ENCODE results near the gene TLCD4.

The TLCD4 gene

GRCh38 chr1:95094923-95095322, 22.2 kb upstream of the TLCD4 start:
- no peak for DNase-seq (ENCODE audit: extremely low read depth in 1 of 2, low read depth in 1 of 2)

DNA sequence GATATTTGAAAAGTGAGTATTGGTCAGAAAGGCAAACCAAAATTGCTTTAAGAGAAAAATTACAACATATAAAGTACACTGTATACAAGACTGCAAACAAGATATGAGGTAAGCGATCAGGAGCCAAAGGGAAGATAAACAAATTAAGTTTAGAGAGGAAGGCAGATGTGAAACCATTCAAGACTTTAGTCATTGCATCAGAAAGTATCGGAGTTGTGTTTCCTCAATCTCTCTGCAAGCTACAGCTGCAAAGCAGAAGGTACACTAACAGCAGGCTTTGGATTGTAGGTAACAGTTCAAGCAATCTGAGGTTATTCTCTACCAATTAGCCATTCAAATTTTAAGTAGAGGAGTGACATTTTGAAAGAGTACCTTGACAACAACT, 21.3 kb upstream of the TLCD4 start:
- DNase-seq (ENCODE audit: extremely low read depth in 1 of 2, low read depth in 1 of 2) = no peak

DNA sequence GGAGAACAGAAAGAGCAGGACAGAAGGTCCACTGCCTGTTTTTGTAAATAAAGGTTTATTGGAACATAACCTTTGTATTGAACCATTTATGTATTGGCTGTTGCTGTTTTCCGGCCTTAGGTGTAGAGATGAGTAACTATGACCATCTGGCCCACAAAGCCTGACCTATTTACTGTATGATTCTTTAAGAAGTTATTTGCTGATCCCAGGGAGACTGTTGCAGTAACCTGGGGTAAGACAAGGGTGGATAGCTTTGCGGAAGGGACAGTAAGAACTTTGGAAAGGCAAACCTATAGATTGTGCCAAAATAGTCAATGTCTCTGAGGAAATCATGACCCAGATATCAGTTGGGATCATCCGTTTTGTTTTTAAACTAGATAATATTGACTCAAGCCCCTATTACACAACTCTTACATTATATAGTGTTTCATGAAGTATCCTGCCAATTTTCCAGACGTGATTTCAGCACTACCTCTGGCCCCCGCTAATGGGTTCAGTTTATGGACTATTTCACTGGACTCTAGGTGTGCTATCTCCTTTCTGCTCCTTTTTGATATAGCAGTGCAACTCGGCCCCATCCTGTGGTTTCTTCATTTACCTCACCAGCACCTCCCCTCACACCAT, 20.8 kb upstream of the TLCD4 start:
- no peak for DNase-seq (ENCODE audit: extremely low read depth in 1 of 2, low read depth in 1 of 2)

- DNase-seq (ENCODE audit: extremely low read depth in 1 of 2, low read depth in 1 of 2) = no peak
These were observed 19.7 kb upstream of the TLCD4 start for GRCh38 chr1:95097426-95097825.

GRCh38 chr1:95098196-95098595, 19.0 kb upstream of the TLCD4 start:
- DNase-seq (ENCODE audit: extremely low read depth in 1 of 2, low read depth in 1 of 2) = no peak

- DNase-seq (ENCODE audit: extremely low read depth in 1 of 2, low read depth in 1 of 2) = no peak
These were observed 8.4 kb upstream of the TLCD4 start for GRCh38 chr1:95108792-95109191.

DNA sequence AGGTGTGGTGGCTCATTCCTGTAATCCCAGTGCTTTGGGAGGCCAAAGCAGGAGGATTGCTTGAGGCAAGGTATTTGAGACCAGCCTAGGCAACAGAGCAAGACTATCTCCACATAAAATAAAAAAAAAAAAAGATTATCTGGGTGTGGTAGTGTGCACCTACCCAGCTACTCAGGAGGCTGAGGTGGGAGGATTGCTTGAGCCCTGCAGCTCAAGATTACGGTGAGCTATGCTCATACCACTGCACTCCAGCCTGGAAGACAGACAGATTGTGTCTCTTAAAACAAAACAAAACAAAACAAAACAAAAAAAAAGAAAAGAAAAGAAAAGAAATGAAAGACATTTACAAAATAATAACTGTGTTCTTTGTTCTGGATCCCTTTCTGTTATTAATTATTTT, 6.1 kb upstream of the TLCD4 start:
- no peak for DNase-seq (ENCODE audit: extremely low read depth in 1 of 2, low read depth in 1 of 2)

- DNase-seq (ENCODE audit: extremely low read depth in 1 of 2, low read depth in 1 of 2) = no peak
These were observed 3.5 kb upstream of the TLCD4 start for GRCh38 chr1:95113684-95114083.

DNA sequence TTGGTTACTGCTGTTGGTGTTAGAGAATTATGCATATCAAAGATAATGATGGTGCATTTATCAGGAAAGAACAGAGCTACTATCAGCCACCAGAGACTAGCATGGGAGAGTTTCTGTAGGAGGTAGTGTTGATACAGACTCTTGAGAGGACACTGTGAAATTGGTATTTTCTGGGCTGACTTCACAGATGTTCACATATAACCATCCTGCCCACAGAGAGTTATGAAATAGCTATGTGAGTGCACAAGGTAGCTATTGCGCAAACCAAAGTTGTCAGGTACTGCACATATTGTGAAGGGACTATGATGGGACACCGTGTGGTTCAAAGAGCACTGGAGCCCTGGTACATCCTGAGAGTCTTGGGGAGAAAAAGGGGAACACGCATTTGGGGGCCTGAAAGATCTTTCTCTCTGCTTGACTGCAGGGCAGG, 1.4 kb upstream of the TLCD4 start:
- no peak for DNase-seq (ENCODE audit: extremely low read depth in 1 of 2, low read depth in 1 of 2)

GRCh38 chr1:95116580-95117206, 462 bp upstream of the TLCD4 start:
- DNase-seq (ENCODE audit: extremely low read depth in 1 of 2, low read depth in 1 of 2) = peak; percentile 14 to 17

GRCh38 chr1:95118067-95118499, 928 bp downstream of the TLCD4 start:
- DNase-seq (ENCODE audit: extremely low read depth in 1 of 2, low read depth in 1 of 2) = no peak

DNA sequence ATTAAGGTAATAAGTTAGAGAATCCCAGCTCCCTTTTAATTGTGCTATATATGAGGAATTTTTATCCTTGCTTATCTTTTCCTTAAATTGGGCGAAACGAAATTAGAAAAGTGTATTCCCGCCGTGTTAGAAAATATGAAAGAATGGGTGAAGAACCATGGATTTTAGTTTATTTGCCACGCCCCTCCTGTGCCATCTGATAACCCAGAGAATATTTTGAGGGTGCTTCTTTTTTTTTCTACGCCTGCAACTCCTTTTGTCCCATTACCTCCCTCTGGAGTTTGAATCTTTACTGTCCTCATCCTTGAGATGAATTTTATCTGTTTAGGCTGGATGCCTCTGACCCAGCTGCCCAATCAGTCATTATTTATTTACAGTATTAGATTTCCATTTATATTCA, 1.6 kb downstream of the TLCD4 start:
- no peak for DNase-seq (ENCODE audit: extremely low read depth in 1 of 2, low read depth in 1 of 2)

GRCh38 chr1:95119273-95119672, 2.1 kb downstream of the TLCD4 start:
- DNase-seq (ENCODE audit: extremely low read depth in 1 of 2, low read depth in 1 of 2) = no peak

GRCh38 chr1:95122151-95122697, 5.1 kb downstream of the TLCD4 start:
- no peak for DNase-seq (ENCODE audit: extremely low read depth in 1 of 2, low read depth in 1 of 2)

GRCh38 chr1:95124342-95124741, 7.2 kb downstream of the TLCD4 start:
- no peak for DNase-seq (ENCODE audit: extremely low read depth in 1 of 2, low read depth in 1 of 2)

DNA sequence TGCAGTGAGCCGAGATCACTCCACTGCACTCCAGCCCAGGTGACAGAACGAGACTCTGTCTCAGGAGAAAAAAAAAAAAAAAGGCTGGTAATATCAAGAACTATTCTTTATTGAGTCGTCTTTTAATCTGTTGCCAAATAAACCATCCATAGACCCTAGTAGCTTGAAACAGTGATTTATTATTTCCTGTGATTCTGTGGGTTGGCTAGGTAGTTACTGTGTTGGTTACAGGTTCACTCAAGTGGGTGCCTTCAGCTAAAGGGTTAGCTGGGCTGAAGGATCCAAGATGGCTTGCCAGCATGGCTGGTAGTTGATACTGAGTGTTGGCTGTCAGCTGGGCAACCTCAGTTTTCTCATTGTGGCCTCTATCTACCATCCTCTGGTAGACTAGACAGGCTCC, 9.2 kb downstream of the TLCD4 start:
- no peak for DNase-seq (ENCODE audit: extremely low read depth in 1 of 2, low read depth in 1 of 2)

GRCh38 chr1:95126846-95127245, 9.7 kb downstream of the TLCD4 start:
- no peak for DNase-seq (ENCODE audit: extremely low read depth in 1 of 2, low read depth in 1 of 2)

DNA sequence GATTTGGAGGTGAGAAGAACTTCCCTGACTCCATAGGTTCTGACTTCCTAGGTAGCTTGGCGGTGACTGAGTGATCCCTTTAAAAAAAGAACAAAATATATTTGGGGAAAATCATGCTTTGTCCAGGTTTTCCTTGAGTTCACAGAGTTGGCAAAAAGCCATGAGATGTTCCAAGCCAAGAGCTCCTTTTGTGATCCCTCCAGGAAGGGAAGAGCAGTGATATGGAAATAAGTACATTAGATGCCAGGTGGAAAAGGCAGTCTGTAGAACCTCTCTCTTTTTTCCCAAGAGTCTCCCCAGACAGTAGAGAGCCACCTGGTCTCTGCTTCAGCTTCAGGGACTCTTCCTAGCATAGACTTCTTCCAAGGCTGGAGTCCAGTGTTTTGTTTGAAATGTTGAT, 10.2 kb downstream of the TLCD4 start:
- no peak for DNase-seq (ENCODE audit: extremely low read depth in 1 of 2, low read depth in 1 of 2)

DNA sequence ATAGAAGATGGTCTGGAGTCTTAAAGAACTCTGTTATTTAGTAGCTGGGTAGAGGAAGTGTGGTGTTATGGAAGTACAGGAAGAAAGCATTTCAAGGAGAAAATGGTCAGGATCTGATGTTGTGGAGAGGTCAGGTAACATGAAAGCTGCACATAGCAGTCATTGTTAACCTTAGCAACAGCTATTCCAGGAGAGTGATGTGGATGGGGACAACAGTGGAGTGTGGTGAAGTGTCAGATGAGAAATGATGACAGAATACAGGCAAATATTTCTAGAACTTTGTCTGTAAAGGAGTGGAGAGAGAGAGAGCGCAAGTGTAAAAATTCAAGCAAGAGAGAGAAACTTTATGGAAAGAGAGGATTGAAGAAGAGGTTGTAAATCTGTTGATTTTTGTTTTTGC, 15.6 kb downstream of the TLCD4 start:
- DNase-seq (ENCODE audit: extremely low read depth in 1 of 2, low read depth in 1 of 2) = no peak

GRCh38 chr1:95133687-95134086, 16.5 kb downstream of the TLCD4 start:
- no peak for DNase-seq (ENCODE audit: extremely low read depth in 1 of 2, low read depth in 1 of 2)

GRCh38 chr1:95138223-95138622, 21.1 kb downstream of the TLCD4 start:
- no peak for DNase-seq (ENCODE audit: extremely low read depth in 1 of 2, low read depth in 1 of 2)

- no peak for DNase-seq (ENCODE audit: extremely low read depth in 1 of 2, low read depth in 1 of 2)
These were observed 21.9 kb downstream of the TLCD4 start for GRCh38 chr1:95139039-95139438.

- no peak for DNase-seq (ENCODE audit: extremely low read depth in 1 of 2, low read depth in 1 of 2)
These were observed 23.6 kb downstream of the TLCD4 start for GRCh38 chr1:95140791-95141190.

Data from activated CD8-positive, alpha-beta memory T cell treated with anti-CD3 and anti-CD28 coated beads for 1 hour (primary cell).